Cardiac septum (tissue), 1 donor: ENCODE measurements around the gene RANBP3. TPM values are rescaled to one million over a fixed set of nuclear protein-coding genes. Genes with fewer than 3 reads are reported as not detected.
"Not testable (repeated sequence)": the region's sequence is repeated elsewhere in the genome, so short reads cannot be mapped to it uniquely, and the experiment has no call there.

ENCODE experiments used
- DNase-seq: peaks from one replicate; pipeline ENCODE4 v3.0.0-alpha.2; 2020; ENCODE audit warnings: low spot score
- intact Hi-C: fragments of 100-400 bp; cut with DNase I; formaldehyde crosslinking; loops from one replicate; pipeline ENCODE4 v1.14.0; 2022
- total RNA-seq: library from RNA; stranded (reverse); fragmentation: NEBNext Ultra II Directional; extraction: Animal tissue kit (Norgen Biotek cat#: 25700); gene quantifications from one replicate; pipeline ENCODE4 v1.2.1, GENCODE V29; 2021
- donor health status: DM: no; HTN: no; CAD: no.

Gene RANBP3
- total RNA-seq, 1 donor from 2014 or later: 49.0 TPM

DNA sequence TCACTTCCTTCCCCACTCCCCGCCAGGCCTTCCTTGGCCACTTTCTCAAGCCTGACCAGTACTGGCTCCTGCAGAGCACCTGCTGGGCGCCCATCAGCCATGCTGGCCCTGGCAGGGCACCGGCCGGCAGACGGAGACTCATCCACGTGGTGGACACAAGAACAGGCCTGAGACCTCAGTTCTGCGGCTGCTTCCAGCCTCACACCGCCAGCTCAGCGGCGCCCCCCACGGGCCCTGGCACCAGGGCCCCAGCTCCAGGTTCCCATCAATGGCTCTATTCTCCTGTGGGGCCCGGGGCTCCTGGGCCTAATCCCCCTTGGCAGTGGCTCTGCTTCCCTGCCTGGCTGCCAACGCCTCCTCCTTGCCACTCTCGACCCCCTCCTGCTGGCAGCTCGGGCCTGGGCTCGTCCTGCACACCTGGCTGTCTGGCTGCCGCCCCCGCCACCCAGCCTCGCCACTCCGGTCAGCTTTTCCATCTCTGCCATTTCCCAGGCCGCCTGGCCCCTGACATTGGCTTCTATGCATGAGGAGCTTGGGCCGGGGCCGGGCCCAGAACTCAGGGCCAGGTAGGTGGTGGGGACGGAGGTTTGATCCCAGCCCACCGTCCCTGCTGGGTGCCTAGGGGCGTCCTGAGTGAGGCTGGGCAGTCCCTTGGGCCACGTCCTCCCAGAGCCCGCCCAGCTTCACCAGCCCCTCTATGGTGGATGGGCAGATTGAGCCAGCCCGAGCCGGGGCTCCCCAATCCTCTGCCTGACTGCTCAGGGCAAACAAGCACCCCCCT is 80.6 kb downstream of the RANBP3 start:
- DNase-seq: no peak
- intact Hi-C loops: no loop called here

GRCh38 chr19:5896365-5897076 is 81.4 kb downstream of the RANBP3 start:
- no peak for DNase-seq
- intact Hi-C loops: no loop called here

DNA sequence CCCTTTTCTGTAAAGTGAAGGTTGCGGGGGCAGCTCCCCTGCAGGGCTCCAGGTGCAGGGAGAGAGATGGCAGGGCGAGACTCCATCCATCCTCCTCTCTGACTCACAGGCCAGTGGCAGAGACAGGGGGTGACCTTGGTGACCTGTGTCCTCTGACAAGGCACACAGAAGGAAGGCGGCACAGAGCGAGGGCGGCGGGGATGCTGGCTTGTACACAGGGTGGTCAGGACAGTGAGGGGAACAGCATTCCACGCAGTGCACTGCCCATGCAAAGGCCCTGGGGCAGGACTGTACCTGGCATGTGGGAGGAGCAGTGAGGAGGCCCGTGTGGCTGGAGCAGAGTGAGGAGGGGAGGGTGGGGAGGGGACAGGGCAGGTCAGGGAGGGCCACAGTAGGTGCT is 82.0 kb downstream of the RANBP3 start:
- DNase-seq: no peak
- intact Hi-C loops: no loop called here

- intact Hi-C loops: no loop called here
- no peak for DNase-seq
Measured at GRCh38 chr19:5895409-5895808, 82.5 kb downstream of the RANBP3 start.

DNA sequence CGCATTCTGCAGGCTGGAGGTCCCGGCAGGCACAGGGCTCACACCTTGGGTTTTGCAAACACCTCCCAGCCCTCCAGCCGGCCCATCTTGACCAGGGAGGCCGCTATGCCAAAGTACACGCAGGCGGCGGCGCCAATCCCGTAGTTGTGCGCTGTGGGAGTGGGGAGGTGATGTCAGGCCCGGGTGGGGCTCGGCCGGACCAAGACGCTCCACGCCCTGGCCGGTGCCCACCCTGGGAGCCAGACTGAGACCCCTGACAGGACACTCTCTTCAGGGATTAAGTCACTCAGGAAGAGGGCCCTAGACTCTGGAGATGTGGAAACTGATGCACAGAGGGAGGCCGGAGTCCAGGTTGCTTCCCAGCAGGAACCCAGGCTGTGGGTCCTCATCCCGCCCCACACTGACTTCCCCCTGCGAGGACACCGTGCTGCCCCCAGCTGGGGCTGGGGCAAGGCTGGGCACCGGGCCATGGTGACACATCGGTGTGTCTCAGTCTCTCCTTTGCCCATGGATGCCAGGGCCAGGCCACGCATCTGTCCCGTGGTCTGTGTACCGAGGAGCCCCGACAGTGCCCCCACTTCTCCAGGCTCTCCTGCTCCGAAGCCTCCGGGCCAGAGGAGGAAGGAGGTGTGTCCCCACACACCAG is 83.1 kb downstream of the RANBP3 start:
- intact Hi-C loops: loop anchor here (5.0 kb wide), 1 partner anchor 68 kb away; no protein-coding TSS in a partner anchor
- no peak for DNase-seq

- peak; percentile 79 for DNase-seq
Measured at GRCh38 chr19:5893907-5894703, 83.8 kb downstream of the RANBP3 start.

DNA sequence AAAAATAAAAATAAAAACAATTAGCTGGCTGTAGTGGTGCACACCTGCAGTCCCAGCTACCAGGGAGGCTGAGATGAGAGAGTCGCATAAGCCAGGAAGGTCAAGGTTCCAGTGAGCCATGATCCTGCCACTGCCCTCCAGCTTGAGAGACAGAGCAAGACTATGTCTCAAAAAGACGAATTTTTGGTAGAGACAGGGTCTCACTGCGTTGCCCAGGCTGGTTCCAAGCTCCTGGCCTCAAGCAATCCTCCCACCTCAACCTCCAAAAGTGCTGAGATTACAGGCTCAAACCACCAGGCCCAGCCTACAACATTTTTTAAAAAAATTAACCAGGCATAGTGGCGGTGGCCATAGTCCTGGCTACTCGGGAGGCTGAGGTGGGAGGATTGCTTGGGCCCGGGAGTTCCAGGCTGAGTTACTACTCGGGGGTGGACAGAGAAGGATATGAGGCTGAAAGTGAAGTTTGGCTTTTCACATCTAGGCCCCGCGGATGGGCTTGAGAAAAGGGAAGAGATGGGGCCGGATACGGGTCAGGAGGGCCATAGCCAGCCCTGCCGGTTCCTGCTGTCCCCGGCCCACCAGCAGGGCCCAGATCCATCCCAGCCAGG is 84.5 kb downstream of the RANBP3 start:
- no peak for DNase-seq

More at GRCh38 chr19:5893907-5894703, 83.8 kb downstream of the RANBP3 start:
- intact Hi-C loops: loop anchor here (5.0 kb wide), 1 partner anchor 67 kb away; no protein-coding TSS in a partner anchor

DNA sequence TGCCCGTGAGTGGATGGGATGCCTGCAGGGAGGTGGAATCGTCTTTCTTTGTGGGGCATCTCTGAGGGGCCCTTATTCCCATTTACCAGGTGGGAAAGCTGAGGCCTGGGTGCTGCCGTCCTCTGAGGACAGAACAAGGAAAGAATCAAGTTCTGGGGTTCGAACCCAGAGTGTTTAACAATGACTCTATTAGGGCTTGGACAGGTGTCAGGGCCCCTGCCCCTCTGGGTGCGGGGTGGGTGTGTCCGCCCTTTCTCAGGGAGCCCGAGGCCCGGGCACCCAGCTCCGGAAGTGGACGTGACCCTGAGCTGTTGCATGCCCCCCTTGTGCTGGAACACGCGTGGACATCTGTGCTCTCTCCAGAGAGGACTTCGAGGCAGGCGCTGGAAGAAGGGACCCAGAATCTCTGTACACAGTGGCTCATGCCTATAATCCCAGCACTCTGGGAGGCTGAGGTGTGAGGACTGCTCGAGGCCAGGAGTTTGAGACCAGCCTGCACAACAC is 85.1 kb downstream of the RANBP3 start:
- intact Hi-C loops: loop anchor here (1.0 to 5.0 kb wide), 2 partner anchors 66 to 88 kb away; partner anchors contain the start of gene NRTN
- DNase-seq: no peak

More for the DNA sequence above, 84.5 kb downstream of the RANBP3 start:
- intact Hi-C loops: loop anchor here (5.0 kb wide), 1 partner anchor 66 kb away; no protein-coding TSS in a partner anchor

DNA sequence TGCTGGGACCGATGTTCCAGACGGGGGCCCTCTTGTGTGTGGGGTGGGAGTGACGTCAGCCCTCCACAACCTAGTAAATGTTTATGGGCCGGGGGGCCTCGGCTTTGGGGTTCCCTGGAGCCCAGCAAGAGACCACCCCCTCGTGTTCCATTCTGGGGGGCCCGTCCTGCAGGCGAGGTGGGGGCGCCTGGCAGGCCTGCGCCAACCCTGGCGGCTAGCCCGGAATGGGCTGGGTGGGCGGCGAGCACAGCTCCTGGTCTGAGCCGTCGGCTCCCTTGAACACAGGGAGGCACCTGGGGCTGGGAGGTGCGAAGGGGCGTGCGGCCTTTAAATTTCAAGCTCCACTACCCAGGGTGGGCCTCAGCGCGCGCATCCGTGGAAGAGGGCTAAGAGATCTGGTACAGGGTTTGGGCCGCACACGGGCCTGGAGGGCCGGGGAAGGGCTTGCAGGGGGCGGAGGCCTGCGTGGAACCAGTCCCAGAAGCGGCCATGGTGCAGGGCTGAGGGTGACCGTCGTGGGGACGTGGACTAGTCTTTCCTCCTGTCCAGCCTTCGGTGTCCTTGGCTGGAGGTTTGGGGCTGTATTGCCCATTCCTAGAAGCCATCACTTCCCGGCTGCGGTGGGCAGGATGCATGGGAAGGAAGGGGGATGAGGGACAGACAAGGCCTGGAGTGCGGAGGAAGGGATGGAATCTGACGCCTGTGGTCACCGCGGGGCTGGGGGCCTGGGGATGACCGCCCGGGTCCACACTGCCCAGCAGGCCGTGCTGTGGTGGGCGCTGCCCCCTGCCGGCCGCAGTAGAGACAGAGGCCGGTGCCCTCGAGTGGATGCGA is 85.8 kb downstream of the RANBP3 start:
- intact Hi-C loops: loop anchor here (1.0 to 5.0 kb wide), 2 partner anchors 65 to 87 kb away; partner anchors contain the start of gene NRTN
- no peak for DNase-seq

DNA sequence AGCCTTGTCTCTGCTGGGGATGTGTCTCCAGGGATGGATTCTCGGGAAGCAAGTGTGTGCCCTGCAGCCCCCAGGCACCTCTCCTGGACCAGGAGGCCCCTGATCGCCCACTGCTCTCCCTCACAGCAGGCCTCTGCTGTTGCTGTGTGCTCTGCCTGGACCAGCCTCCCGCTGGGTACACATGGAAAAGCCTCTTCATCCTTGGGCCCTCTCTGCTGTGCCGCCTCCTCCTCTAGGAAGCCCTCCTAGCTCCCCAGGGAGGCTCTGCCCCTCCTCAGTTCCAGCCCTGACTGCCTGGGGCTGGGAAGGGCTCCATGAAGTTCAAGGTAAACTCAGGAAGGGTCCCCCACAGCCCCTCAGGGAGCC is 86.4 kb downstream of the RANBP3 start:
- DNase-seq: no peak
- intact Hi-C loops: loop anchor here (5.0 kb wide), 1 partner anchor 64 kb away; no protein-coding TSS in a partner anchor

DNA sequence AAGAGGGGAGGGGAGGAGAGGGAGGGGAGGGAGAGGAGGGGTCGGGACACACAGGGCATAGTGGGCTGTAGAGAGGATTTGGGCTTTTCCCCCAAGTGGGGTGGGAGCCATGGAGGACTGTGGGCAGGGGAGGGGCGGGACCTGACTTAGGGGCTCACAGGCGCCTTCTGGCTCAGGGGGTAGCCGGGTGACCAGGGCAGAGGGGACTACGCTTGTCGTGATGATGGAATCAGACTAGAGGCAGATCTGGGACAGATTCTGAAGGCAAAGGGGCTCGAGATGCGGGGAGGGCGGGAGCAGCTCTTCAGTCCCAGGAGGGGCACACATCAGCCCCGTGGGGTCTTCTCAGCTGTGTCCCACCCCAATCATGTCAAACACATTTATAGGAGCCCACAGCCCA is 87.8 kb downstream of the RANBP3 start:
- intact Hi-C loops: loop anchor here (5.0 kb wide), 1 partner anchor 63 kb away; no protein-coding TSS in a partner anchor
- no peak for DNase-seq

DNA sequence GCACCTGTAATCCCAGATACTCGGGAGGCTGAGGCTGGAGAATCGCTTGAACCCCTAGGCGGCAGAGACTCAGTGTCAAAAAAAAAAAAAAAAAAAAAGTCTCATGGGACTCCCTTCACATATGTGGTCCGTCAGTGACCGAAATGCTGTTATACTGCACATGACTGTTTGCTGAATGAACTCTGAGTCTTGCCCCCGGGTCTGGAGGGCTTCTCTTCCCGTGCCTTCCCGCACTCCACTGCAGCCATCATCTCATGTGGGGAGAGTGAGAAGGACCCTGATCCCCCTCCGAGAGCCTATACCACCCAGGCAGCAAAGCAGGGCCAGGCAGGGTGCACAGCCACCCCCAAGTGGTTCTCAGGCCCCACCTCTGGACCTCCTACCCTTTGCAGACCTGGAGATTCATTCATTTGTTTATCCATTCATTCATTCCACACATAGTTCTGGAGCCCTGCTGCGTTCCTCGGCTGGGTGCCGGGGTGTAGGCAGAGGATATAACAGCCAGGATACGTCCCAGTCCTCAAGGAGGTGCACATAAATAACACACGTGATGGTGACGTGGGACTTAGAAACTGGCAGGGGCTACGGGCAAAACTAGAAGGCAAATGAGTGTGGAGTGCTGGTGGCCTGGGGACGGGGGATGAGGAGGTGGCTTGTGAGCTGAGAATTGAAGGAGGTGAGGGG is 88.5 kb downstream of the RANBP3 start:
- intact Hi-C loops: no loop called here

GRCh38 chr19:5884065-5884811 is 93.7 kb downstream of the RANBP3 start:
- DNase-seq, intact Hi-C loops: not testable (repeated sequence)

More for the DNA sequence above, 88.5 kb downstream of the RANBP3 start:
- no peak for DNase-seq

DNA sequence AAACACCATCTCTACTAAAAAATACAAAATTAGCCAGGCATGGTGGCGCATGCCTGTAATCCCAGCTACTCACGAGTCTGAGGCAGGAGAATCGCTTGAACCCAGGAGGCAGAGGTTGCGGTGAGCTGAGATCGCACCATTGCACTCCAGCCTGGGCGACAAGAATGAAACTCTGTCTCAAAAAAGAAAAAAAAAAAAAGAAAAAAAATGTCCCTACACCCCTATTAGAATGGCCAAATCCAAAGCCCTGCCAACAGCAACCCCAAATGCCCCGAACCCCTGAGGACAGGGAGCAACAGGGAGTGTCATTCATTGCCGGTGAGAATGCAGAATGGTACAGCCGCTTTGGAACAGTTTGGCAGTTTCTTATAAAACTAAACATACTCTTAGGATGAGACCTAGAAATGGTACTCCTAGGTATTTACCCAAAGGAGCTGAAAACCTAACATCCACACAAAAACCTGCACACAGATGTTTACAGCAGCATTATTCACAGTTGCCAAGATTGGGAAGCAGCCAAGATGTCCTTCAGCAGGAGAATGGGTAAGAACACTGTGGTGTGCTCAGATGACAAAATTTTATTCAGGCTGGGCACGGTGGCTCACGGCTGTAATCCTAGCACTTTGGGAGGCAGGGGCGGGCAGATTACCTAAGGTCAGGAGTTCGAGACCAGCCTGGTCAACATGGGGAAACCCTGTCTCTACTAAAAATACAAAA is 94.6 kb downstream of the RANBP3 start:
- DNase-seq, intact Hi-C loops: not testable (repeated sequence)

GRCh38 chr19:5882421-5882968 is 95.4 kb downstream of the RANBP3 start:
- no peak for DNase-seq
- intact Hi-C loops: no loop called here
